GM18502 (cell line): ENCODE data around the gene RGS18.
A peak's percentile ranks its signal among the peaks of the same experiment; 100 is the strongest.
"Not testable (repeated sequence)": the region's sequence is repeated elsewhere in the genome, so short reads cannot be mapped to it uniquely, and the experiment has no call there.

Source experiments
- ATAC-seq: cut with Tn5 transposase; IDR thresholded peaks from one replicate; pipeline ENCODE4 v1.9.1; 2021; ENCODE audit warnings: mild to moderate bottlenecking; ENCODE audit not compliant: unreplicated experiment, poor library complexity

RGS18 gene

DNA sequence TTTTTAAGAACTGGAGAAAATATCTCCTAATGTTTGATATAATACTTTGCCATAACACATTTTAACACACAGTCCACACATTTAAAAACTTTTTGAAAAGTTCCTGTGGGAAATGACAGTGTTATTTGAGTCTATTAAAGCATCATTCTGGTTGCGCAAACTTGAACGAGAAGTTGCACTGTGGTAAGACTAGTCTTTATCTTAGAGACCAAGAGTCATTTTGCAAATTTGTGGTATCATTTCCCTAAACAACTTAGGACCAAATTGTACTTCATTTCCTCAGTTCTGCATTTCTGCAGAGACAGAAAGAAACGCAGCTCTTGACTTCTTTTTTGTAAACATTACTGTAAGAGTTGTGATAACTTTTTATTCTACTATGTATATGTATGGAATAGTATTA, at the start of gene RGS18:
RGS18 (plus strand) TSS at position 282 of the 400 bp plus-strand sequence. CDS start 176 bp downstream, outside the sequence.
- peak; percentile 97 for ATAC-seq

DNA sequence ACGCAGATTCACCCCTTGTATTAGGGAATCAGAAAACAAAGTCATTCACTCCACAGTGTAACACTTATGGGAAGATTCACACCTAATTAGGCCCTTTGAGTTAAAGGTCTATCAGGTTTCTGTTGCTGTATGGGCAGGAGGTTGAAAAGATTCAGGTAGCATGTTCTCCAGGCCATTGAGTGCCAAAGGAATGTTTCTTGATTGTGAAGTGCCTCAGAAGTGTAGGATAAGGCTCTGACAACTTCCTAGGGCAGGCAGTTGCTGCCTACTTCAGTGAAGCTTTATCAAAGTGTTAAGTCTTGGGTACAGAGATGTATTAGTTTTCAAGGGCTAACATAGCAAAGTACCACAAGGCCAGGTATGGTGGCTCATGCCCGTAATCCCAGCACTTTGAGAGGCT, 48.7 kb upstream of the RGS18 start:
- ATAC-seq: no peak

DNA sequence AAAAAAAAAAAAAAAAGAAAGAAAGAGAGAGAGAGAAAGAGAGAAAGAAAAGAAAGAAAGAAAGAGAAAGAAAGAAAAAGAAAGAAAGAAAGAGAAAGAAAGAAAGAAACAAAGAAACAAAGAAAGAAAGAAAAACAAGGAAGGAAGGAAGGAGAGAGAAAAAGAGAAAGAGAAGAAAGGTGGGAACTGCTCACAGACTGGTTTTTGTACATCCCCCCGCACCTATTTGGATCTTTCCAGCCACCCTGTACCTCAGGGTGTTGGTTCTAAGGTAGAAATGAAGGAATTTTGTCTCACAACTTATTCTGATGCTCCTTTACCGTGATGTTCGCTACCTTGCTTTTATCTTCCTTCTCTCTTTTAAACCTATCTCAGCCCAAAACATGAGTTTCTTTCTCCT, 43.3 kb upstream of the RGS18 start:
- ATAC-seq: no peak

- ATAC-seq: no peak
Observed at GRCh38 chr1:192118881-192119405, 39.3 kb upstream of the RGS18 start.

DNA sequence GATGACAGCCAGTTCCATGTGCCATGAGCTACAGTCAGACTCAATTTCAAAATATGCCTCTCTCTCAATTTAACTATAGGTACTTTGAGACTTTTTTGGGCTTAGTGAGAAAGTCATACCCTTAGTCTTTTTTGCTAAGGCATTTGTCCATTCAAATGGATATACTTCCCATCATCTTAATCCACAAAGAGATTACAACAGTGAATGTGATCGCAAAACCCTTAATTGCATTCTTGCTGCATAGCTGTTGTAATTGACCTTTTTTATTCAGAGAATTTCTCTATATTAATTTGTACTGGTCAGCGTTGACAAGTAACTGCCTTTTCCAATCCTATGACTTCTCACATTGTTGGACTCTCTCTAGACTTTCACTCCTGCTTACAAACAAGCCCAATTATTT, 38.6 kb upstream of the RGS18 start:
- ATAC-seq: no peak

GRCh38 chr1:192122668-192123067, 35.6 kb upstream of the RGS18 start:
- ATAC-seq: no peak

DNA sequence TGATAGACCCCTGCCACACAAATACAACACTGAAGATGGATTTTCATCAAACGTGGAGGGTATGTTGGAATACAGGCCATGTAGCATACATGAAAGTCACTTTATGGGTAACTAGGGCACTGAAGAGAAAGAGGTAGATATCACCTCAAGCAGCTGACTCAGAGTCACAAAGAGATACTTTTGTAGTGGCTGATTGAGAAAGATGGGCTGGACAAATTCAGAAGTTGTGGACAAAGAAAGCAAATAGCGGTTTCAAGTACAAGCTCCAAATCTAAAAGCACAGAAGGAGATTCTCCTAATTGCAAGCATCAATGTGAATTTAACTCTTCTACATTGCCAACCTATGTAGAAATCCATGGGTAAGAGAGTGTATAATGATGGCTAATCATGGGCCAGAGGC, 35.0 kb upstream of the RGS18 start:
- ATAC-seq: no peak

- no peak for ATAC-seq
Observed at GRCh38 chr1:192126030-192126619, 32.1 kb upstream of the RGS18 start.

- no peak for ATAC-seq
Observed at GRCh38 chr1:192130175-192130574, 28.1 kb upstream of the RGS18 start.

DNA sequence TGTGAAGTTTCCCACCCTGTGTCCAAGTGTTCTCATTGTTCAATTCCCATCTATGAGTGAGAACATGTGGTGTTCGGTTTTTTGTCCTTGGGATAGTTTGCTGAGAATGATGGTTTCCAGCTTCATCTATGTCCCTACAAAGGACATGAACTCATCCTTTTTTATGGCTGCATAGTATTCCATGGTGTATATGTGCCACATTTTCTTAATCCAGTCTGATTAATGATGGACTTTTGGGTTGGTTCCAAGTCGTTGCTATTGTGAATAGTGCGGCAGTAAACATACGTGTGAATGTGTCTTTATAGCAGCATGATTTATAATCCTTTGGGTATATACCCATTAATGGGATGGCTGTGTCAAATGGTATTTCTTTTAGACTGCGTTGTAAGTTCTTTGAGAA, 27.4 kb upstream of the RGS18 start:
- ATAC-seq: not testable (repeated sequence)

GRCh38 chr1:192131914-192132313, 26.3 kb upstream of the RGS18 start:
- ATAC-seq: no peak

DNA sequence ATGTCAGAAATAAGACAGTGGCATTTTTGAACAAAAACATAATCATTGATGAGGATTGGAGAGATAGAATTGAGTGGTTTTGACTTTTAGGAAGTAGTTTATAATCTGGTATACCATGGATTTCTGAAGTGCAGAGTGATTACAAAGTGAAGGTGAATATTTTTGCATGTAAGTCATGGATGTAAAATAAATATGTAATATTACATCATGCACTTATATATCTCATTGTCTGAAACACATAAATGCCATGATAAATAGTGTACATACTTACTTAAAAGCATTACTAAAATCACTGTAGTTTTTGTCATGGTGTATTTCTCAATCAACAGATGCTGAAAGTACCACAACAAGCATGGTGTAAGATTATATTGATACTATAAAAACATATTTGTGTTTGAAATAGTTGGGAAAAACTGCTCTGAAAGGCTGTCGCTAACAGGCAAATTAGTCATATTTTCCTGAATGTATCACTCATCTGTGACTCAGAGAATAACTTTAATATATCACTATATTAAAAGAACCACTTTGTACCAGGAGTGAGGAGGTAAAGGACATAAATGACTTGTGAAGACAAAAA, 24.8 kb upstream of the RGS18 start:
- no peak for ATAC-seq

DNA sequence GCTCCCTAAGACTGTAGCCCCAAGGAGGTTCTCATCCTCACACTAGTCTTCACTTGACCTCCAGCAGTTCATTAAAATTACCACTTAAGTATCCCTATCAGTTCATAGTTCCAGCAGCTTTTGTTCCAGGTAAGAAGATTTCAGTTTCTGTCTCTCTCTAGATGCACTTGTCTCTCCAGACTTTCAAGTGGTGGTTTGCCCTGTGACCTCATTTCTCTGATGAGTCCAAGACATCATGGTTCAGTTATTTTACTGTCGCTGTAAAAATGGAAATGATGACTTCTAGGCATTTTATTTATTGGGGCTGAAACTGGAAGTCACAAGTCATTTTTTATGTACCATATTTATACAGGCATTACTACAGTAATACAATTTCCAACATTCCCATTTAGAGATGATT, 17.9 kb upstream of the RGS18 start:
- no peak for ATAC-seq

GRCh38 chr1:192147221-192147620, 11.0 kb upstream of the RGS18 start:
- ATAC-seq: no peak

DNA sequence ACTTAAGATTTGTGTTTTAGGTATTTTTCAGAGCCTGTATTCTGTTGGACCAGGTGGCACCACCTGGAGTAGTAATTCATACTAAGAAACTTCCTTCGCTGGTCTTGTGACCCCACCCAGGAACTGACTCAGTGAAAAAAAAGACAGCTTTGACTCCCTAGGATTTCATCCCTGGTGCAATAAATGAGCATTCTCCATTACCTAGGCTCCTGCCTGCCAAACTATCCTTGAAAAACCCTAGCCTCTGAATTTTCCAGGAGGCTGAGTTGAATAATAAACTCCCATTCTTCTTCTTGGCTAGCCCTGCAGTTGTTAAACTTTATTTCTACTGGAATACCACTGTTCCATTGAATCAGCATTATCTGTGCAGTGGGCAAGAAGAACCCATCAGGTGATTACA, 10.6 kb upstream of the RGS18 start:
- no peak for ATAC-seq

DNA sequence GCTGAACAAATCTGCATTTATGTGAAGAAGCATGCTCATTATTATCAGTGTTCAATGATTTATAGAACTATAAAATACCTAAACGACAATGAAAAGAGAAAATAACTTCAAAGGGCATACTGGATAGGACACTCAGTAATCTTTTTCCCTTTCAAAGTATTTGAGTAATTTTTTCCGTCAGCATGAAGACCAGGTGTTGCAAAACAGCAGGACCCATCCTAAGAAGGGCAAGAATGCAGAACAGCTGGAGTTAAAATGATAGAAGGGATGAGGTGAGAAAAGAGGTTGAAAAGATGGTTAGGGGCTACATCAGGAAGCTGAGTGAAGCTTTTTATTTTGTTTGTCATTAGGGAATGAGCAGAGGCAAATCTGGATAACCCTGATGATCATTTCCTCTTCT, 7.1 kb upstream of the RGS18 start:
- no peak for ATAC-seq

- no peak for ATAC-seq
Observed at GRCh38 chr1:192153276-192153675, 5.0 kb upstream of the RGS18 start.

GRCh38 chr1:192157067-192157466, 1.2 kb upstream of the RGS18 start:
- ATAC-seq: no peak

GRCh38 chr1:192159014-192159413, 752 bp downstream of the RGS18 start:
- no peak for ATAC-seq

- no peak for ATAC-seq
Observed at GRCh38 chr1:192159781-192160180, 1.5 kb downstream of the RGS18 start.

- no peak for ATAC-seq
Observed at GRCh38 chr1:192160196-192160595, 1.9 kb downstream of the RGS18 start.

GRCh38 chr1:192161976-192162375, 3.7 kb downstream of the RGS18 start:
- no peak for ATAC-seq
